ENCODE measurements around the gene PKNOX1. TPM values are rescaled to one million over a fixed set of nuclear protein-coding genes. Genes with fewer than 3 reads are reported as not detected.
"Not testable (repeated sequence)": the region's sequence is repeated elsewhere in the genome, so short reads cannot be mapped to it uniquely, and the experiment has no call there.

The PKNOX1 gene
- total RNA-seq, 6 experiments from 2014 or later, result 6.2 to 9.5 (median 7.4) TPM

GRCh38 chr21:42937960-42938605 is 36.3 kb upstream of the PKNOX1 start:
- WGBS (ENCODE audit: insufficient coverage, low coverage, low lambda C conversion rate, missing lambda C conversion rate), result 86% methylated on average over 15 of the region's 21 CpGs
- no peak overlapping the region for H3K27ac ChIP-seq
- intact Hi-C loops (cut with DNase I), result no loop called here
- no peaks in the 10 kb centered on the region for H3K36me3 ChIP-seq
- H3K4me3 ChIP-seq, result no peak overlapping the region
- H3K9me3 ChIP-seq, result no peaks in the 10 kb centered on the region
- no peak for TF ChIP-seq POLR2A (IDR thresholded peaks at IDR 0.05)
- no peak for TF ChIP-seq CTCF (IDR thresholded peaks at IDR 0.05)
- H3K27me3 ChIP-seq, result no peaks in the 10 kb centered on the region
- ATAC-seq, result no peak
- peaks cover 0 to 24% (median 6%) of the 10 kb centered on the region in 4 donors for H3K4me1 ChIP-seq
- DNase-seq, result peak in 1 of 3 donors; percentile 10

GRCh38 chr21:42938606-42938995 is 35.8 kb upstream of the PKNOX1 start:
- 73% methylated on average over 3 of the region's 6 CpGs for WGBS (ENCODE audit: insufficient coverage, low coverage, low lambda C conversion rate, missing lambda C conversion rate)
- DNase-seq; H3K27ac ChIP-seq; intact Hi-C loops (cut with DNase I); H3K27me3 ChIP-seq; H3K4me3 ChIP-seq; ATAC-seq; H3K9me3 ChIP-seq; H3K36me3 ChIP-seq: not testable (repeated sequence)
- H3K4me1 ChIP-seq, result peaks cover 0 to 20% (median 3%) of the 10 kb centered on the region in 4 donors

- intact Hi-C loops (cut with DNase I), result no loop called here
- no peaks in the 10 kb centered on the region for H3K9me3 ChIP-seq
- peaks cover 0 to 12% (median 0%) of the 10 kb centered on the region in 4 donors for H3K4me1 ChIP-seq
- TF ChIP-seq CTCF (IDR thresholded peaks at IDR 0.05) (no peak), POLR2A (IDR thresholded peaks at IDR 0.05) (no peak)
- H3K27ac ChIP-seq, result no peak overlapping the region
- WGBS (ENCODE audit: insufficient coverage, low coverage, low lambda C conversion rate, missing lambda C conversion rate), result 42% methylated on average over 16 of the region's 16 CpGs
- no peaks in the 10 kb centered on the region for H3K36me3 ChIP-seq
- ATAC-seq, result peak; percentile 95 to 98 (median 97)
- H3K27me3 ChIP-seq, result no peaks in the 10 kb centered on the region
- peak in 1 of 3 donors; percentile 82 for DNase-seq
- H3K4me3 ChIP-seq, result no peak overlapping the region
Observed at GRCh38 chr21:42939582-42940413, 34.6 kb upstream of the PKNOX1 start.

GRCh38 chr21:42941696-42942085 is 32.7 kb upstream of the PKNOX1 start:
- Histone ChIP-seq H3K9me3 (no peaks in the 10 kb centered on the region), H3K27me3 (no peaks in the 10 kb centered on the region), H3K27ac (no peak overlapping the region), H3K36me3 (no peaks in the 10 kb centered on the region), H3K4me3 (no peak overlapping the region), H3K4me1 (peaks cover 0 to 12% (median 0%) of the 10 kb centered on the region in 4 donors)
- 90% methylated on average over 4 of the region's 6 CpGs for WGBS (ENCODE audit: insufficient coverage, low coverage, low lambda C conversion rate, missing lambda C conversion rate)
- TF ChIP-seq POLR2A (IDR thresholded peaks at IDR 0.05) (no peak), CTCF (IDR thresholded peaks at IDR 0.05) (no peak)
- ATAC-seq (no peak), DNase-seq (no peak)
- intact Hi-C loops (cut with DNase I), result no loop called here

GRCh38 chr21:42942244-42942643 is 32.1 kb upstream of the PKNOX1 start:
- no peak for DNase-seq
- WGBS (ENCODE audit: insufficient coverage, low coverage, low lambda C conversion rate, missing lambda C conversion rate), result 82% methylated on average over 6 of the region's 6 CpGs

GRCh38 chr21:42949094-42949755 is 25.1 kb upstream of the PKNOX1 start:
- H3K4me1 ChIP-seq; intact Hi-C loops (cut with DNase I); ATAC-seq; H3K9me3 ChIP-seq; DNase-seq; H3K4me3 ChIP-seq; H3K27ac ChIP-seq; H3K36me3 ChIP-seq; H3K27me3 ChIP-seq: not testable (repeated sequence)
- 80% methylated on average over 7 of the region's 13 CpGs for WGBS (ENCODE audit: insufficient coverage, low coverage, low lambda C conversion rate, missing lambda C conversion rate)

More at GRCh38 chr21:42942244-42942643, 32.1 kb upstream of the PKNOX1 start:
- Histone ChIP-seq H3K4me3 (no peak overlapping the region), H3K4me1 (peaks cover 0 to 12% (median 0%) of the 10 kb centered on the region in 4 donors), H3K9me3 (no peaks in the 10 kb centered on the region), H3K36me3 (no peaks in the 10 kb centered on the region), H3K27ac (no peak overlapping the region), H3K27me3 (no peaks in the 10 kb centered on the region)
- ATAC-seq, result no peak
- intact Hi-C loops (cut with DNase I), result no loop called here
- TF ChIP-seq CTCF (IDR thresholded peaks at IDR 0.05) (no peak), POLR2A (IDR thresholded peaks at IDR 0.05) (no peak)

GRCh38 chr21:42951193-42951592 is 23.2 kb upstream of the PKNOX1 start:
- H3K27me3 ChIP-seq; H3K27ac ChIP-seq; intact Hi-C loops (cut with DNase I); ATAC-seq; H3K9me3 ChIP-seq; DNase-seq; H3K36me3 ChIP-seq; H3K4me1 ChIP-seq; H3K4me3 ChIP-seq: not testable (repeated sequence)
- WGBS (ENCODE audit: insufficient coverage, low coverage, low lambda C conversion rate, missing lambda C conversion rate), result 89% methylated on average over 9 of the region's 9 CpGs
